DMS79 treated with DMSO at 0.1 percent for 48 hours (cell line): ENCODE results near the gene NXNL2.

Experiments
- DNase-seq: peaks from one replicate; lab custom pipeline; 2025; lab: John Stamatoyannopoulos, UW

NXNL2 gene

DNA sequence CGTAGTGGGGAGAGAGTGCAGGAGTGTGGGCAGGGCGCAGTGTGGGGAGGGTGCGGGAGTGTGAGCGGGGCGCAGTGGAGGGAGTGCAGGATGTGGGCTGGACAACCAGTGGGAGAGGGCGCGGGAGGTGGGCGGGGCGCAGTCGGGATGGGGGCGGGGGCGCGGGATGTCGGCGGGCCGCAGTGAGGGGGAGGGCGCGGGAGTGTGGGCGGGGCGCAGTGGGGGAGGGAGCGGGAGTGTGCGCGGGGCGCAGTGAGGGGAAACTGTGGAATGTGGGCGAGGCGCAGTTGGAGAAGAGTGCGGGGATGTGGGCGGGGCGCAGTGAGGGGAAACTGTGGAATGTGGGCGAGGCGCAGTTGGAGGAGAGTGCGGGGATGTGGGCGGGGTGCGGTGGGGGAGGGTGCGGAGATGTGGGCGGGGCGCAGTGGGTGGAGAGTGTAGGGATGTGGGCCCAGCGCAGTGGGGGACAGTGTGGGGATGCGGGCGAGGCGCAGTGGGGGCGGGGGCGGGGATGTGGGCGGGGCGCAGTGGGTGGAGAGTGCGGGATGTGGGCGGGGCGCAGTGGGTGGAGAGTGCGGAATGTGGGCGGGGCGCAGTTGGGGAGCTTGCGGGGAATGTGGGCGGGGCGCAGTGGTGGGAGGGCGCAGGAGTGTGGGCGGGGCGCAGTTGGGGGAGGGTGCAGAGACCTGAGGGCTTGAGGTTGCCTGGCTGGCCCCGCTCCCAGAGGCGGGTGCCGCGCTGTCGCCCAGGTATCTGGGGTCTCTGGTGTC, at the start of gene NXNL2:
NXNL2 (plus strand) TSS at position 723 of the 770 bp plus-strand sequence. CDS start 257 bp downstream, outside the sequence.
- no peak for DNase-seq

DNA sequence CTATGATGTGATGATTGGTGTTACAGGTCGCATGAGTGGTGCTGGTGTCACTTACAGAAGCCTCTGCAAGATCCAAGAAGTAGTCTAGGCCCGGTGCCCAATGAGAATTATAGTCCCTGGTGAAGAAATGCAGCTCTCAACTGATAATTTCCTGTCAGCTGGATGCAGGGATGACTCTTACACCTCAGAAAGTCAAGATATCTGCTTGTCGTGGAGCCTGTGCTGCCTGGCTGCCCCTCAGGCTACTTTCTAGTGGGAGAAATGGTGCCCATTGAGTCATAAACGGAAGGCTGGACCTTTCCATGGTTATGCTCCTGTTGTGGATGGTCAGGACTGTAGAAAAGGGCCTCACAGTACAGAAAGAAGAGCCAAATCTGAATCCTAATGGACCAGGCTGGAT, 46.8 kb upstream of the NXNL2 start:
- DNase-seq, result no peak

DNA sequence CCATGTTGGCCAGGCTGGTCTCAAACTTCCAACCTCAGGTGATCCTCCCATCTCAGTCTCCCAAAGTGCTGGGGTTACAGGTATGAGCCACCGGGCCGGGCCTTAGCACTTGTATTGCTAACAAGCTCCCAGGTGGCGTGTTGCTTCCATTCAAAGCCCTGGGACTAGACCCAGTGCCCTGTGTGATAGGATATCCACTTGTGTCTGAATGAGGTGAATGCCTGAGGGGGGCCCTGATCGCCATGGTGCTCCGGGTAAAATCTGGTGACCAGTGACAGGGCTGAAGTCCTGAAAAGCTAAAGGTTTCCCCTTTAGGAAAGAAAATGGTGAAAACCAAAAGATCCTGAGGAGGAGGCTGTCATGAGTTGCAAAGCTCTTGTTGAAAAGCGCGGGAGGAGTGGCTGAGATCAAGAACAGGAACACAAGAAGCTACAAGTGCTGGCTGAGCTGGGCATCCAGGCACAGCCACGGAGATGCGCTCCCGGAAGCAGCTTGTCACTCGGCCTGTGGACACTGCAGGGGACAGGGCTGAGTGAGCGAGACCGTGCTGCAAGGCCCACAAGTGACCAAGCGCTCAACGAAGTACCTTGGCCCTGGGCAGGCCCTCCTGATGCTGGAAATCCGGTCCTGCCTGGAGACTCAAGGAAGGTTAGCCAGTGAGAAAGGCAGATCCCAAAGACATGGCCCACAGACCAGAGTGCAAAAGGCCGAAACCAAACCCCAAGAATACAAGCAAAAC, 39.8 kb upstream of the NXNL2 start:
- DNase-seq, result no peak

DNA sequence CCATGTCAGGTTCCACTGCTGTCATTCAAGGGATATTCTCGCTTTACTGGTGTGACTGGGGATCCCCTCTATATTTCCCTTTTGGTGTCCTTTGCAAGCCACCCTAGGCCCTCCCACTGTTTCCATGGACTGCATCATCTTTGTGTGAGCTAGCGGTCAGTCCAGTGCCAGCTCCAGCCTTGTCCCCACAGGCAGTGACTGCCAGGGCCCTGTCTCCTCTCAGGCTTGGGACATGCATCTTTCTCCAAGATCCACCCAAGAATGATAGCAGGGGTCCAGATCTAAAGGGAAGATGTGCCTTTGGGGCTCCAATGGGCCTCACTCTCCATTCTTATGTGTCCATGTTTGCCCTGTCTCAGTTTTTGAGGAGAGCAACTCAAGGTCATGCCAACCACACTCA, 37.8 kb upstream of the NXNL2 start:
- no peak for DNase-seq

DNA sequence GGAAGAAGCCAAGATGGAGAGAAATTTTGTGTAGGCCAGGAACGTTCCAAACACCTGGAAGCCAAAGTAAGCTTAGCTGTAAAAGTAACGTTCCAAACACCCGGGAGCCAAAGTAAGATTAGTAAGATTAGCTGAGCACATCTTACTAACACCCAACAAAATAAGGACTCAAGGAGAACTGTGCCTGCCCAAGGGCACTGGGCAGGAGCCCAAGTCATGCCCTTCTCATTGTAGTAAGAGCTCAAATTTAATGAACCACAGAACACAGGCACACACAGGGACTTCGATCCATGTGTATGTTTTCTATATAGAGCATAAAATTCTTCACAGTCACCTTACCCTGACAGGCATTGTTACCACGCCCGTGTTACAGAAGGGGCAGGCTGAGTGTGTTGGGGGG, 36.1 kb upstream of the NXNL2 start:
- peak; percentile 14 for DNase-seq

DNA sequence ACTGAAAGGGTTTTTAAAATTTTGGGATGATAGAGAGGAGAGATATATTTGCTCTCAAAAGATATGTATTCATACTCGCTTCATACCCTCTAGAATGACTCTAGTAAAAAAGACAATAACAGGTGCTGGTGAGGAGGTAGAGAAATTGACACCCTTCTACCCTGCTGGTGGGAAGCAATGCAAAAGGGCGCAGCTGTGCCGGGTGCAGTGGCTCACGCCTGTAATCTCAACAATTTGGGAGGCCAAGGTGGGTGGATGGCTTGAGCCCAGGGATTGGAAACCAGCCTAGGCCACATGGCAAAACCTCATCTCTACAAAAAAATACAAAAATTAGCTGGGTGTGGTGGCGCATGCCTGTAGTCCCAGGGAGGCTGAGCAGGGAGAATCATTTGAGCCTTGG, 33.9 kb upstream of the NXNL2 start:
- no peak for DNase-seq

DNA sequence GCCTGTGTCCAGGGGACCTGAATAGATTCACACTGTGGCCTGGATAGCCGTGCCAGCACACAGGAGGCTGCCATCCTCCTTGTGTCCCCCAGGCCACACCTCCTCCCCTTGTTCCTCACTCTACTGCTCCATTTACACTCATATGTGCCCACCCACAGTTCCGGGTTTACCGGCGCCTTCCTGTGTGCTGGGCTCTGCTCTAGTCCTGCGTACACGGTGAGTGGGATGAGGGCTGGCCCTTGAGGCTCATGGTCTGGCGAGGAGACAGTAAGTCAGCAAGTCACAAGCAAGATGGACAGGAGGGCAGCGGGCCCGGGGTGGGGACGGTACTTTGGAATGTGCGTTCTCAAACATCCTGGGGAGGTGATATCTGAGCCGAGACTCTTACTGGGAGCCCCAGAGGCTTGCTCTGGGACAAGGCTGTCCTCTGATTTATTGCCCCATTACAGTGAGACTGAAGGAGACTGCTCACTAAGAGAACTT, 32.4 kb upstream of the NXNL2 start:
- DNase-seq, result no peak

DNA sequence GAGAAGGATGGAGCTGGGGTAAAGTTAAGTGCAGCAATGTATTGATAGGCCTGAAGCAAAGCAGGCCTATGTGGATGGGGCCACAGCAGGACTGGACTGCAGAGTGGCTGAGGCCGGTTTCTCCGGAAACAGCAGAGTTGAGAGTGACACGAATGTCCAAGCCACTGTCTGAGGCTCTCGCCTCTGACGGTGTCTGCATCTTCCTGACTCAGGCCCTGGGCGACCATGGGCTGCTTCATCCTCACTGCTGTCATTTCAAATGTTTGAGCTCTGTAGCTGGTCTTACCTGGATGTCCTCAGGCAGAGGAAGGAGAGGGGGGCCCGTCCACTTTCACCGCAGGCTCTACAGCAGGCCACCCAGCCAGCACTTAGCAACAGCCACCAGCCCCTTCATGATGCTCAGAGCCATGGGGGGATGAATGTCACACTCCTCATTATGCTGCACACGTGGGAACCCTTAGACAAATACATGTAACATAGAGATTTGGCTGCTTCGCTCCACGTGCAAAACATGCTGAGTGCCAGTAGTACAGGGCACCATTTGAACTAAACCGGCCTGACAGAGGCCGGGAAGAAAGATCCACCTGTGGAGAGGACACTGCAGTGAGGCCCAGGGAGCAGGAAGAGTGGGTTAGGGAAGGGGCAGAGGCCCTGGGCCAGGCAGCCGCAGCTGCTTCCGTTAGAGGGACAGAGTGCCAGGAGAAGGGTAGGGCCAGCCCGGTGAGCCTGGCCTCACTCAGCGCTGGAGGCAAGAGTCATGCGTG, 31.7 kb upstream of the NXNL2 start:
- DNase-seq, result no peak

DNA sequence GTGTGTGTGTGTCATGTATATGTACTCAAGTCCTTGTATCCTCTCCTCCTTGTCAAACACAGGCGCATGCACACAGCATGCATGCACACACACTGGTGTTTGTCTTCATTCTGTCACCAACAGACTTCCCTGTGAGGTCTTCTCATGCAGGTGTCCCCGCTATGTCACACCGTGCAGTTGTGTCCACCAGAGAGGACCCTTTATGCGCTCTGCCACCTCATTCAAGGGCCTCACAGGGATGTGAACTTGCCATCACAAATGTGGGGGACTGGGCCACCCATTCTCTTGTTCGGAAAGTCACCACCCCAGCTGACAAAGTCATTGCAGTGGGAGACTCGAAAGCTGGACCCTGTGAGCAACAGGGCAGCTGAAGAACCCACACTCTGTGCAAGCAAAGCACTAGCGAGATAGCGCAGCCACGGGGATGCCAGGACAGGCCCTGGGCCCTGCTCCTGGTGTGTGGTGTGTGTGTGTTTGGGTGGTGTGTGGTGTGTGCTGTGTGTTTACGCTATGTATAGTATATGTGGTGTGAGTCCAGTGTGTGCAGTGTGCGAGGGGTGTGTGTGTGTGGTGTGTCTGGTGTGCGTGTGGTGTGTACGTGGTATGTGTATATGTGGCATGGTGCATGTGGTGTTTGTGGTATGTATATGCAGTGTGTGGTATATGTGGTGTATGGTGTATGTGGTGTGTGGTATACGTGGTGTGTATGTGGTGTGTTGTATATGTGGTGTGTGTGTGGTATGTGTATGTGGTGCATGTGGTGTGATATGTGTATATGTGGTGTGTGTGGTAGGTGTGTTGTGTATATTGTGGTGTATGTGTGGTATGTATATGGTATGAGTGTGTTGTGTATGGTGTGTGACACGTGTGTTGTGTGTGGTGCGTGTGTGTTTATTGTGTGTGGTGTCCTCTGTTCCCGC, 30.9 kb upstream of the NXNL2 start:
- no peak for DNase-seq

DNA sequence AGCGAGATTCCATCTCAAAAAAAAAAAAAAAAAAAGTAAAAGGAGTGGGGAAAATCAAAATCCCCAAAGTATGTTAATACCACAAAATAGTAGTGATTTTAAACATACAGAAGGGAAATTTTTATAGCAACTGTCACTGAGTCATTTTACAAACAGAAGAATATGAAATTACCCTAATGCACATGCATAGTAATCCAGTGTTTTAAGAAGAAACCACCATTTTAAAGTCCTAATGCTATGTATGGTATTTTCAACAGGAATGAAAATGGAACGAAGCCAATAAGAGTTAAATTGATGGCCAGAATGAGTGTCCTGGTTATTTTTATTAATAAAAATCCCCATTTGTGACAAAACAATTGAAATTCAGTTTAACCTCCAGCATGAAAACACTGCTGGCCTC, 26.7 kb upstream of the NXNL2 start:
- DNase-seq, result no peak

DNA sequence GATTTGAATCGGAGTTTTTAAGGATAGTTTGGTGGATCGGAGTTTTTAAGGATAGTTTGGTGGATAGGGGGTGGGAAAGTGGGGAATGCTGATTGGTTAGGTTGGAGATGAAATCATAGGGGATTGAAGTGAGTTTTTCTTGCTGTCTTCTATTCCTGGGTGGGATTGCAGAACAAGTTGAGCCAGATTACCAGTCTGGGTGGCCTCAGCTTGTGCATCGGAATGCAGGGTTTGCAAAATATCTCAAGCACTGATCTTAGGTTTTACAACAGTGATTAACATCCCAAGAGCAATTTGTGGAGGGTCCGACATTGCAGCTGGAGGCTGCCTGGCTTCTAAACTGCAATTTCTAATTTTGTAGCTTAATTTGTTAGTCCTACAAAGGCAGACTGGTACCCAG, 23.1 kb upstream of the NXNL2 start:
- no peak for DNase-seq

DNA sequence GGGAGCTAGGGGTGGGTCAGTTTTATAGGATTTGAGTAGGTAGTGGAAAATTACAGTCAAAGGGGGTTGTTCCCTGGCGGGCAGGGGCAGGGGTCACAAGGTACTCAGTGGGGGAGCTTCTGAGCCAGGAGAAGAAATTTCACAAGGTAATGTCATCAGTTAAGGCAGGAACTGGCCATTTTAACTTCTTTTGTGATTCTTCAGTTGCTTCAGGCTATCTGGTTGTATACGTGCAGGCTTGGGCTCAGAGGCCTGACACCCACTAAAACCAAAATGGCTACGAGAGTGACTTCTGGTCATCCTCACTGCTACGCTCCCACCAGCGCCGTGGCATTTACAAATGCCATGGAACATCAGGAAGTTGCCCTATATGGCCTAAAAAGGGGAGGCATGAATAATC, 20.7 kb upstream of the NXNL2 start:
- DNase-seq, result no peak

DNA sequence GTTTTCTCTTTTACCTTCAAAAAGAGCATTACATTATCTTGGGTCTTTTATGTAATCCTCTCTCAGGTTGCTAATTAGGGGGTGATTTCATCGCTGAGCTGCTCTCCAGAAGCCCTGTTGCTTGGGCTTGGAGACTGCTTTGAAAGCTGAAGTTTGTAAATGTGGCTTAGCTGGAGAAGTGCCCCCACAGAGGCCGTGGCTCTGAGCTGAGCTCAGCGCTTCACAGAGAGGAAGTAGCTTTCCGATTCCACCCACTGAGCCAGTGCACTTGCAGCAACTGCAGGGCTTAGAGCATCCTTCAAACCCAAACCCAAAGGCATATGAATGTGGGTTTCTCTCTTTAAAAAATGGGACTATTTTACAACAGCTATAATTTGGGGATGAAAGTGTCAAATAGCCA, 13.7 kb upstream of the NXNL2 start:
- DNase-seq, result no peak

DNA sequence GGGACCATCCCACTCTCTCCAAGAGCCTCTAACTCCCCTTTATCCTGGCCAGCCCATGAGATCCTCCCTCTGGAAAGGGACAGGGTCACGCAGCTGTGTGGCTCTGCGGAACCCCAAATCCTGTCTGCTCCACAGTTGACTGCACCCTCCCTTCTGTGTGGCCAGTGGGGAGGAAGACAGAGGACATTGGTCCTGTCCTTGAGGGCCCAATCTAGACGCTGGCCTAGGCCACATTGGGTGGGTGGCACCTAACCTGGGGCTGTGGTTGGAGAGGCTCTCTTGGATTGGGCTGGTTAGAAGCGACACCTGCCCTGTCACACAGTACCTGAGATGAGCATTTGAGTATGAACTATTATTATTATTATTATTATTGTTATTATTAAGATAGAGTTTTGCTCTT, 12.6 kb upstream of the NXNL2 start:
- DNase-seq, result no peak

DNA sequence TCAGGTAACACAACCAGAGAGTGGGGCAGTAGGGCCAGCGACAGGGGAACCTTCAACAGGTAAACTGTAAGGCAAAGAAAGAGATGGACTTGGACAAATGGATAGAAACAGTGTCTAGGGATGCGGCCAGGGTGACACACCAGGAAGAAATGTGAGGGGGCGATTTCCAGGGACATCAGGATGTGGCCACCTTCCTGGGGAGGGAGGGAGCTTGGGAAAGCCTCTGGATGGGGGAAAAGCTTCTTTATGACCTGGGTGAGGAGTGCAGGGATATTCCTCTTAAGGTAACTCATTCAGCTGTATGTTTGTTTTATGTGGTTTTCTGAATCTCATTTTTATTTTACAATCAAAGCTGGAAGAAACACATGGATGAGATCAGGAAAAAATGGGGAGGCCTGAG, 11.9 kb upstream of the NXNL2 start:
- no peak for DNase-seq

DNA sequence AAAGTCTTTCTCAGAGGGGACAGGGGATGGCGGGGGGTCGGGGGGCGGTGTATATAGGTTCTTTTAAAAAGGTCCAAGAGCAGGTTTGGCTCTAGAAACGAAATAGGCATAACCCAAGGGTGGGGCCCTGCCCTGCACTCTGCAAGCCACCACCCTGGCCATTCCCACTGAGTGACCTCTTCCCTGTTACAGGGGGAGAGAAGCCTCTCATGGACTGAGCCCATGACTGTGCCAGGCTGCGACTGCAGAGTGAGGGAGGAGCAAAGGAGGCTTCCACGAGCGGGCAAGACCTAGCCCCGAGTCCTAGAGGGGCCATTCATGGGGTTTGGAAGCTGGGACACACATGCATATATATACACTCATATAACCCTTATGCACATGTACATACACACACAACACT, 10.1 kb upstream of the NXNL2 start:
- no peak for DNase-seq

DNA sequence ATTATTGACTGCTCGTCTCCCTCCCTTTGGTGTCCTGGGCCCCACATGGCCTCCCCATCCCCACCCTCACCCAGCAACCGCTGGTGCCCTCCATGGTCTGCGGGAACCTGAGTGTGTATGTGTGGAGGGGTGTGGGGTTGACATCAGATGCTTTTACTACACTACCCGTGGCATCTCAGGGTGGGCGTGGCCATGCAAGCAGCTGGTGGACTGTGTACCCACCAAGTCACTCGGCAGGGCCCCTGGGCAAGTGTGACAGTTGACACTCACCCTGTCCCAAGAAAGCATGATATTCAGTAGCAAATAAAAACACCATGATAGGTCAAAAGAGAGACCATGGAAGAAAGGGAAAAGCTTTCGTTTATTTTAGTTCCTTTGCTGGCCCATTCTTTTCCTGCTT, 7.4 kb upstream of the NXNL2 start:
- DNase-seq, result no peak

DNA sequence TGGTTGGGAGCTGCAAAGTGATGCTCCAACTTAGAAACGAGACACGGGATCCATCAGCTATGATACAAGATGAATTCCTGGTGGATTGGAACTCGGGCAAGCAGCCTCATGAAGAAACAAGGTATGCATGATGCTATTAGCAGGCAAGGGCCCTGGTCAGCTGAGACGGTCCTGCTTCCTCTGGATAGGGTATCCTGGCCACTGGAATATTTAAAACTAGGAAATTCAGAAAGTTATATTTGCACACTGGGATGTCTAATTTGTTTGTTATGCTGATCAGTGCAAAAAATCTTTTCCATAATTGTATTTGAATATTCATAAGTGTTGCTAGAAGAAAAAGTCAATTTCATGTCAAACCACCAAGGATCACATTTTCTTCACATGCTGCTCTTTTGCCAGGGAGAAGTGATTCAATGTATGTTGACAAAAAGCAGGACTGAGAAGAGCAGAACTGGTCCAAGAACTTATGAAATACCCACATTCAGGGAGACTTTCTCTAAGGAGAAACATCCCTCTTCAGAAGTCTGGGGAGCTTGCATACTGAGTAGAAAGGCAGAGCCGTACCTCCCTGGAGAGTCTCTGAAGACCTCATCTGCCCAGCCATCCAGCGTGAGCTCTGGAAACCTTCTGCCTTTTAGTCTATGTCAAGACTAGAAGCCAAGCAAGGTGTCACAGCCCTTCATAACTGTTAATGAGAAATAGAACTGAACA, 6.7 kb upstream of the NXNL2 start:
- no peak for DNase-seq

DNA sequence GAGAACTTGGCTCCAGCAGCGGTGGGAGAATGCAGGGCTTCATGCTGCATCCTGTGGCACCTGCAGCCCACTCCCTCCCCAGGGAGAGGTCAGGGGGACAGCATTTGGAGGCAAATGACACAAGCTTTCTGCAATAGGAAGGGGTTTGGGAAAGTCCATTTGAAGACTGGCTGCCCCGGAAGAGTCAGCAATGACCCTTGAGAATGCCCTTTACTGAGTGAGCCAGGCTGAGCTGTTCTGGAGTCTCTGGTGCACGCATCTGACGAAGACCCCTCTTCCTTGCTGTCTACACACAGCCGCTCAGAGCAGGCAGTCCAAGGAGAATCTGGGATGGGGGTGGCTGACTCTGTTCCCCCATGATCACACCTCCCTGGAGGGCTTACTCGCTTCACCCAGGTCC, 5.5 kb upstream of the NXNL2 start:
- no peak for DNase-seq

DNA sequence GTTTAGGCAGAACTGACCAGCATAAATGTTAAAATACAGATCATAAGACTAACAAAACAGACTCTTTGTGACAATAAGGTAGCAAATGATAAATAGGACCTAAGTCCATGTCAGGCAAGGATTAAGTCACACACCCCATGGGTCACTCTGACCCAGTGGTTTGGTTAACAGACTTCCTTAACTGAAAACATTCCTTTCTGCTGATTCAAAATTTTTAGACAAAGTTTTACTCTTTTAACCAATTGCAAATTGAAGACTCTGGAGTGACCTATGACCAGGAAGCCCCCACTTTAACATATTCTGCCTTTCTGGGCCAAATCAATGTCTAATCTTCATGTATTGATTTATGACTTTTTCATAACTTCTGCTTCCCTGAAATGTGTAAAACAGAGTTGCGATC, 4.9 kb upstream of the NXNL2 start:
- DNase-seq, result no peak
